K562 (cell line): ENCODE measurements around the gene RRAGB.

Source experiments
- MXI1 ChIP-seq: IDR thresholded peaks from 2 replicates; pipeline ENCODE4 v1.6.1; 2011; ENCODE audit warnings: low read depth, mild to moderate bottlenecking, improper control_type of control experiment, low read length
- NRF1 ChIP-seq, 2 experiments: fragments of 450-650 bp; IDR thresholded peaks in 1 of 2; conservative IDR thresholded peaks in 1 of 2; 2 replicates each; pipeline ENCODE4 v1.6.1; 2014; ENCODE audit warnings: mild to moderate bottlenecking in 2 of 2
- POLR2AphosphoS5 ChIP-seq: IDR thresholded peaks from 2 replicates; pipeline ENCODE4 v1.6.1; 2011; ENCODE audit warnings: mild to moderate bottlenecking, low read depth, low read length, moderate library complexity; ENCODE audit not compliant: control insufficient read depth, insufficient read depth
- TAF1 ChIP-seq: IDR thresholded peaks from 2 replicates; pipeline ENCODE4 v1.6.1; 2011; ENCODE audit warnings: mild to moderate bottlenecking, low read length, moderate library complexity; ENCODE audit not compliant: insufficient read depth, control insufficient read depth, severe bottlenecking; ENCODE audit errors: extremely low read depth
- TF ChIP-seq, protein P1 (sequence below): fragments of 250-450 bp; sonication (Bioruptor Pico); IDR thresholded peaks from 2 replicates; pipeline ENCODE4 v1.4.0; 2020

GRCh38 chrX:55783723-55784122 lies 66.2 kb downstream of the RRAGB start:
- TF ChIP-seq, protein P1, sequence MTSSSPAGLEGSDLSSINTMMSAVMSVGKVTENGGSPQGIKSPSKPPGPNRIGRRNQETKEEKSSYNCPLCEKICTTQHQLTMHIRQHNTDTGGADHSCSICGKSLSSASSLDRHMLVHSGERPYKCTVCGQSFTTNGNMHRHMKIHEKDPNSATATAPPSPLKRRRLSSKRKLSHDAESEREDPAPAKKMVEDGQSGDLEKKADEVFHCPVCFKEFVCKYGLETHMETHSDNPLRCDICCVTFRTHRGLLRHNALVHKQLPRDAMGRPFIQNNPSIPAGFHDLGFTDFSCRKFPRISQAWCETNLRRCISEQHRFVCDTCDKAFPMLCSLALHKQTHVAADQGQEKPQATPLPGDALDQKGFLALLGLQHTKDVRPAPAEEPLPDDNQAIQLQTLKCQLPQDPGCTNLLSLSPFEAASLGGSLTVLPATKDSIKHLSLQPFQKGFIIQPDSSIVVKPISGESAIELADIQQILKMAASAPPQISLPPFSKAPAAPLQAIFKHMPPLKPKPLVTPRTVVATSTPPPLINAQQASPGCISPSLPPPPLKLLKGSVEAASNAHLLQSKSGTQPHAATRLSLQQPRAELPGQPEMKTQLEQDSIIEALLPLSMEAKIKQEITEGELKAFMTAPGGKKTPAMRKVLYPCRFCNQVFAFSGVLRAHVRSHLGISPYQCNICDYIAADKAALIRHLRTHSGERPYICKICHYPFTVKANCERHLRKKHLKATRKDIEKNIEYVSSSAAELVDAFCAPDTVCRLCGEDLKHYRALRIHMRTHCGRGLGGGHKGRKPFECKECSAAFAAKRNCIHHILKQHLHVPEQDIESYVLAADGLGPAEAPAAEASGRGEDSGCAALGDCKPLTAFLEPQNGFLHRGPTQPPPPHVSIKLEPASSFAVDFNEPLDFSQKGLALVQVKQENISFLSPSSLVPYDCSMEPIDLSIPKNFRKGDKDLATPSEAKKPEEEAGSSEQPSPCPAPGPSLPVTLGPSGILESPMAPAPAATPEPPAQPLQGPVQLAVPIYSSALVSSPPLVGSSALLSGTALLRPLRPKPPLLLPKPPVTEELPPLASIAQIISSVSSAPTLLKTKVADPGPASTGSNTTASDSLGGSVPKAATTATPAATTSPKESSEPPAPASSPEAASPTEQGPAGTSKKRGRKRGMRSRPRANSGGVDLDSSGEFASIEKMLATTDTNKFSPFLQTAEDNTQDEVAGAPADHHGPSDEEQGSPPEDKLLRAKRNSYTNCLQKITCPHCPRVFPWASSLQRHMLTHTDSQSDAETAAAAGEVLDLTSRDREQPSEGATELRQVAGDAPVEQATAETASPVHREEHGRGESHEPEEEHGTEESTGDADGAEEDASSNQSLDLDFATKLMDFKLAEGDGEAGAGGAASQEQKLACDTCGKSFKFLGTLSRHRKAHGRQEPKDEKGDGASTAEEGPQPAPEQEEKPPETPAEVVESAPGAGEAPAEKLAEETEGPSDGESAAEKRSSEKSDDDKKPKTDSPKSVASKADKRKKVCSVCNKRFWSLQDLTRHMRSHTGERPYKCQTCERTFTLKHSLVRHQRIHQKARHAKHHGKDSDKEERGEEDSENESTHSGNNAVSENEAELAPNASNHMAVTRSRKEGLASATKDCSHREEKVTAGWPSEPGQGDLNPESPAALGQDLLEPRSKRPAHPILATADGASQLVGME (CRISPR knock-in tag): no peak
- TF ChIP-seq TAF1: no peak
- TF ChIP-seq MXI1: no peak
- no peak for TF ChIP-seq POLR2AphosphoS5
- no peak for TF ChIP-seq NRF1 (conservative IDR thresholded peaks at IDR 0.05 in 1 of 2, IDR thresholded peaks at IDR 0.05 in 1 of 2)
